ENCODE results near the gene ZSCAN18.

Gene ZSCAN18

DNA sequence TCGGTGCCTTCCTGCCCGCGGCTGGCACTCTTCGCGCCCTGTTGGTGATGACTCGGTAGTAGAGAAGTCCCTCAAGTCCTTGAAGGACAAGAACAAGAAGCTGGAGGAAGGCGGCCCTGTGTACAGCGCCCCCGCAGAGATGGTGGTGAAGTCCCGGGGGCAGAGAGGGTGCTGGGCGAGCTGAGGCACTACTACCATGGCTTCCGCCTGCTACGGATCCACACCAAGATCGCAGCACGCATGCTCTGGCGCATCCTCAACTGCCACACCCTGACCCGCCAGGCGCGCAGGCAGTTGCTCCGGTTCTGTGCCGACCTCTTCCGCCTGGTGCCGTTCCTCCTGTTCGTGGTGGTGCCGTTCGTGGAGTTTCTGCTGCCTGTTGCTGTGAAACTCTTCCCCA is 53.1 kb downstream of the ZSCAN18 start:
- FAIRE-seq: no peak

DNA sequence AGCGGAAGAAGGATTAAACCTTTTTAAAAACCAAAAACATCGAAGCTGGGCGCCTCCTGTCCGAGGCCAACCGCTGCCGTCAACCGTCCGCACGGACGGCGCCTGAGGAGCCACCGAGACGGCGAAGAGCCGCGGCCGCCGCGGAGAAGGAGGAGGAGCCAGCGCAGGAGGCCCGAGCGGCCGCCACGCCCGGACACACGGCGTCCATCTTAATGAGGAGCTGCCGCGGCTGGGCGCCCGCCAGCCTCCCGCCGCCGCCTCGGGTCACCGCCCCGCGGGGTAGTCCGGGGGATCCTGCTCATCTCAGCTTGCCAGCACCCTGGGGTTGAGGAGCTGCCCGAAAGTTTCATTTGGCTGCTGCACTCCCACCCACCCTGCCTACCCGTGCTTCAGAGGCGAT is 53.6 kb downstream of the ZSCAN18 start:
- DNase-seq (ENCODE audit: low spot score): no peak

More for the DNA sequence above, 53.1 kb downstream of the ZSCAN18 start:
- no peak for DNase-seq (ENCODE audit: low spot score)

DNA sequence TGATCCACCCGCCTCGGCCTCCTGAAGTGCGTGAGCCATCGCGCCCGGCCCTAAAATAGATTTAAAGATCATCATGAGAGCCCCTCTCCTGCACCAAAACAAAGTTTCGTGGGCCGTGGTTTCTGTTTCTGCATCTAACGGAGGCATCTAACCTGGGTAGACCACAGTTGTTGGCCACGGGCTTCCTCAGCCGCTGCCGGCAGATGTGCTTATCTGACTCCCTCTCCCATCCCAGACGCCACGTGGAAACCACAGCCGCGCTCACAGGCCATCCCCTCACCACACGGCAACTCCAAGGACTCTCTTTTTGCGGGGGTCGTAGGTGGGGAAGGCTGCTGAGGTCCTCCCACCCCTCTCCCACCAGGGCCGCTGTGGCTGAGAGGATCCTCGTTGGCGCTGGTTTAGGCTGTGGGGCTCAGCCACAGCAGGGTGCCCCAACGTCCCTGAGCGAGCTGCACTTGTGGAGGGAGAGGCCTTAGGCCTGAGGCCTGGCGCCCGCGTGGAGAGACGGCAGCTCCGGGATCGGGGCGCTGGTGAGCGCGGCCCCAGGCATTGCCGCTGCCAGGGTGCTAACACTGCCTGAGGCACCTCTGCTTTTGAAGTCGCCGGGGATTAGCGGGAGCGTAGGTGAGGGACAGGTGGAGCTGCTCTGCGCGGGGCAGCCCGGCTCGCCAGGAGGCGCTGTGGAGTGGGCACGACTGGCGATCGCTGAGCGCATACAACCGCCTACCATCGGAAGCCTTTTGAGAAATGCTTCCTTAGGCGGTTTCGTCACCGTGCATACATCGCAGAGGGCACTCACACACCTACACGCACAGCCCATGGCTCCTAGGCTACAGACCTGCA is 55.3 kb downstream of the ZSCAN18 start:
- DNase-seq (ENCODE audit: low spot score) (no peak), FAIRE-seq (no peak)

More for the DNA sequence above, 53.6 kb downstream of the ZSCAN18 start:
- FAIRE-seq: no peak

DNA sequence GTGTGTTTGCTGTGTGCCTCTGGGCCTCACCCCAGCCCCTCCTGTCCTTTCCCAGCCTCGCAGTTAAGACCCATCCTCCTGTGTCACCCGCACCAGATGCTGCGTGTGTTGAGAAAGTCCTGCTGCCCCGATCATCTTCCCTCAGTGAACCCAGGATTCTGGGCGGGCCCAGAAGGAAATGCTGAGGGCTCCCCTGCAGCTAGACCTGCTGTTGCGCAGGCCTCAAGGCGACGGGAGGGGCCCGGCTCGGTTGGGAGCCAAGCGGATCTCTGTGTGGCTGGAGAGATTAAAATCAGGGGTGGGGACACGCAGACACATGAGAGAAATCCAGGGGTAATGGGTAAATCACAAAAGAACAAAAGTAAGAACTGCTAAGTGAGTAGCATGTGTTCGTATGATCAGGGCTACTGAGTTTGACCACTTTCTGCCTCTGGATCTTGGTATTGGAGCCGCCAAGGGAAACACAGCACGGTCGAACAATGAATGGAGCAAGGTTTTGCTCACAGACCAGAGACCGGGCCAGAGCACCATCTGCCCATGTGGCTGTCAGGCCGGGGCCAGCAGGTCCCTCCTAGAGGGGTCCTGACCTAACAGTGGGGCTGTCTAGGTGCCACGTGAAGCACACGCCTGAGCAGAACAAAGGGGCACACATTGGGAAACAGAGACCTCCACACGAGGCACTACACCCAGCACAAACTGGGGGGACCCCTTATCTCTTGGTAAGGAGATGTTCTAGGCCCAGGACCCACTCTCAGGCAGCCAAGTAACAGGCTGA is 57.1 kb downstream of the ZSCAN18 start:
- DNase-seq (ENCODE audit: low spot score) (no peak), FAIRE-seq (no peak)

DNA sequence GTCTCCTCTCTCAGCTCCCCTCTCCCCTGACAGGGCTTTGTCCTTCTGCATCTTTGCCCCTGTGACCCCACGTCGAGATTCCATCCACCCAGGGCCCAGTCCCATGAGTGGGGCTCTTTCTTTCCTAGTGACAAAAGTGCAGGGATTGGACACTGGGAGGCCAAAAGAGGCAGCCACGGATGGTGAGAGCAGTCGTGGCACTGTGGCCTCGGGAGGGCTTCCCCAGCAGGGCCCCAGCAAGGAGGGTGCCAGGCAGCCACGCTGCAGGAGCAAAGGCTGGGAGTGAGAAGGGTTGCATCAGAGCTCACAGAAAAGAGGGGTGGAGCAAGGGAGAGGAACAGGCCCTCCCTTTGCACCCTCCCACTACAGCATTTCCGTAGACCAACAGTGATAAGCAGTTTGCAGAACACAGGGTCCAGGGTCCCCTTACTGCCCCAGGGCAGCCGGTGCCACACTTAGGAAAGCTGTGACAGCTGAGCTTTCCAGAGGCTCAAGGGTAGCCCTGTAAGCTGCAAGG is 59.3 kb downstream of the ZSCAN18 start:
- FAIRE-seq (no peak), DNase-seq (ENCODE audit: low spot score) (no peak)

DNA sequence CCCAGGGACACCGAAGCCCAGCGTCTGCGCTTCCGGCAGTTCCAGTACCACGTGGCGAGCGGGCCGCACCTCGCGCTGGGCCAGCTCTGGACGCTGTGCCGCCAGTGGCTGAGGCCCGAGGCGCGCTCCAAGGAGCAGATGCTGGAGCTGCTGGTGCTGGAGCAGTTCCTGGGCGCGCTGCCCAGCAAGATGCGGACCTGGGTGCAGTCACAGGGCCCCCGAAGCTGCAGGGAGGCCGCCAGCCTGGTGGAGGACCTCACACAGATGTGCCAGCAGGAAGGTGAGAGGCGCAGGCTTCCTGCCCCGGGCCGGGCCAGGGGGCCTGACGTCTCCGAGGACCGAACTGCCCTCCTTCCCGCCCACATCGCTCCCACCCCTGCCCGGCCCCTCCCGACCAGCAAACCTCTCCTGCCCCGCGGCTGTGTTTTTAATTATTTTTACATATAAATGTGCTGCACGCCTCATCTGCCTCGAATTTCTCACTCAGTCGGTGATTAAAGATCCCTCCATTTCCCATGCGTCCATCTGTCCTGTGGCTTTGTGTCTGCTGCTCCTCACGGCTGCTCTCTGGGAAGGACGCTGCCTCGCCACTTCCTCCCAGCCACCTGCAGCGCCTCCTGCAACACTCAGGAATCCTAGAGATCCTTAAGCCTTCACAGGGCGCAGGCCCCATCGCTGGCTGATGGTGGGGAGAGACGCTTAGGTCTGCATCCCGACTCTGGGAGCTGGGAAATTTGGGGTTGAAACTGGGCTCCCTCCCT is 59.9 kb downstream of the ZSCAN18 start:
- DNase-seq (ENCODE audit: low spot score) (no peak), FAIRE-seq (no peak)

DNA sequence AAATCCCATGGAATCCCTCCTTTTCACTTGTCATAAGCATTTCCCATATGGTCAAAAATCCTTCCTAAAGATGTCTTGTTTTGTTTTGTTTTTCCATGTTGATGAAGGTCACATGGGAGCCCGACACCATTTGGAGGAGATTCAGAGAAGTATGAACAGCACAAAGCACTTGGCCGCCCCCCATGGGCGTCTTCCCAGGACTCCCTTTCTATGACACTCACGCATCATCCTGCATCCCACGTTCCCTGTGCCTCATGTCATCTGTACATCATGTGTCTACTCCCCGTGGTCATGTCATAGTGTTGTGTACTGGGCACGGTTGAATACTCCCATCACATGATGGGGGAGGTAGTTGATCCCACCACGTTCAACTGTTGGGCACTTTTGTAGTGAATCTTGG is 62.2 kb downstream of the ZSCAN18 start:
- FAIRE-seq (no peak), DNase-seq (ENCODE audit: low spot score) (no peak)

DNA sequence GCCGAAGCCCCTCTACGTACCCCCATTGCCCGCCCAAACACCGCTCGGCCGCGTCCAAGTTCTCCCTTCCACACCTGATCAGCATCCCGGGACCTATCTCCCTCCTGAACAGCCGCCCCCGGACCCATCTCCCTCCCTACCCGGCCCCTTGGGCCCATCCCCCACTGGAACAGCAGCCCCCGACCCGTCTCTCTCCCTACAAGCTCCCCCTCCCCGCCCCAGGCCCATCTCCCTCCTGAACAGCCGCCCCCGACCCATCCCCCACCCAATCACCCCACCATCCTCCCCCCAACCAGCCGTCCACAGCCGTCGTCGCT is 63.6 kb downstream of the ZSCAN18 start:
- FAIRE-seq (no peak), DNase-seq (ENCODE audit: low spot score) (no peak)

All from RCC 7860 (cell line).